ELF-1 (cell line): Measurements from ENCODE around the gene DEPDC5.
A peak's percentile ranks its signal among the peaks of the same experiment; 100 is the strongest.

Source experiments
- DNase-seq: peaks from one replicate; pipeline ENCODE4 v3.0.0-alpha.2; 2016; ENCODE audit warnings: low read depth, low spot score

DEPDC5 gene

DNA sequence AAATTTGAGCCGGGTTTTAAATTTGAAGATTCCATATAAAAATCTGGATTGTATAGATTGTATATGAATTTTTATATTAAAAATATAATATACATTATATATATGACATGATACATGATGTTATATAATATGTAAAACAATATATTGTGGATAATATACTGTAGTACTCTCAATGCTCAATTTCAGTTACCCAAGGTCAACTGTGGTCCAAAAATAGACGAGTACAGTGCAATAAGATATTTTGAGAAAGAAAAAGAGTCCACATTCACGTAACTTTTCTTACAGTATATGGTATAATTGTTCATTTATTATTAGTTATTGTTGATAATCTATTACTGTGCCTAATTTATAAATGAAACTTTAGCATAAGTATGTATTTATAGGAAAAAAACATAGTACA lies 96.3 kb downstream of the DEPDC5 start:
- no peak for DNase-seq

DNA sequence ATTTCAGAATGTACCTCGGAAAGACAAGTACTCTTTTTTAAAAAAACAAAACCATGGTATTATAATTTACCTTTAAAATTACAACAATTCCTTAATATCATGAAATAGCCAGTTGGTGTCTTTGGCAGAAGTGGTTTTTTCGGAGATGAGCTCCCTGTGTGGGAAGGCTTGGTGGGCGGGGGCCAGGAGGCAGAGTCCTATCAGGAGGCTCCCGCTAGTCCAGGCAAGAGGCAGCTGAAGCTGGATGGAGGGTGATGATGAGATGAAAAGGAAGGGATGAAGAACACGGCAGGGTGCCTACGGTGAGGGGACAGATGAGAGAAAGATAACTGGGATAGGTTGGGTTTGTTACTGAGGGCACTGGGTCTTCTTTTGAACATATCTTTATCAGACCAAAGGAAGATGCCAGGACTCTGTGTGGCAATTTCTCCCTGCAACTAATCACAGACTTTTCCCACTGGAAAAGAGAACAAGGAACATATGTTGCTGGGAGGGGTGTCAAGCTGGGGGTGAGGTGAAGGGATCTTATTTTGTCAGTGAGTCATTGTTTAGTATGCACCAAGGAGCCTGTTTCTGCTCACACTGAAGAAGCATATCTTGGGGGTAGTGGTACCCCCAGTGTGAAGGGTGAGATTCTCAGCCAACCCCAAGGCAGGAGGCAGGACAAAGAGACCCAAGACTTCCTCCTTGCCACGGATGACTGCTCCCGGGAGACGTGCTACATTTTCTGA lies 99.0 kb downstream of the DEPDC5 start:
- no peak for DNase-seq

DNA sequence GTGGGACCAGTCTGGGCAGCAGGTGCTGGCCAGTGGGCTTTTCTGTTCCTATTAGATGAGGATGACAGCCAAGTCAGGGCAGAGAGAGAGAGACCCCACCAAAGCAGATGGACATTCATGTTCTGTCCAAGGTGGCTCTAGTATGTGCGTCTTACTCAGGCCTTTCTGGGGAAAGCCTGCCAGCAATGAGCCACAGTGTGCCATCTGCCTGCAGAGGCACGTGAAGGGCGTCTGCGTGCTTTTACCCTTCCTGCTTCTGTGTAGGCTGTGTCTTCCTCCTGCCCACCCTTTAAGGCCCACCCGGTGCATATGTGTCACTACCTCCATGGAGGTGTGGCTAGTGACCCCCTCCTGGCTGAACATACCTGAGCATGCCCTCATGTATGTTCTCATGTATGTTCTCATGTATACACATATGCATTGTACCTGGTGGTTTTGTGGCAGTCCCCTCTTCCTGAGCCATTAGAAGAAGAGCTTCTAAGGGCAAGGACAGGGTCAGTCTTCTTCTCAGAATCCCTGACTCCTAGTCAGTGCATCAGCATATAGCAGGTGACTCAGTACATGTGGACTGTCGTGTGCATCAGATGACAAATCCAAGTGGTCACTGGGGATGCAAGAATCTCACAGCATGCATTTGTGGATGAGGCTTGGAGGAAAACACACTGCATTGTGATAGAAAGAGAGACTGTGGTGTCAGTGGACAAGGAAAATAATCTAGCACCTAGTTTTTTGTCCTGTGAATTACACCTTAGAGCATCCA lies 100.1 kb downstream of the DEPDC5 start:
- no peak for DNase-seq

GRCh38 chr22:31857247-31857646 lies 103.4 kb downstream of the DEPDC5 start:
- peak; percentile 93 for DNase-seq

DNA sequence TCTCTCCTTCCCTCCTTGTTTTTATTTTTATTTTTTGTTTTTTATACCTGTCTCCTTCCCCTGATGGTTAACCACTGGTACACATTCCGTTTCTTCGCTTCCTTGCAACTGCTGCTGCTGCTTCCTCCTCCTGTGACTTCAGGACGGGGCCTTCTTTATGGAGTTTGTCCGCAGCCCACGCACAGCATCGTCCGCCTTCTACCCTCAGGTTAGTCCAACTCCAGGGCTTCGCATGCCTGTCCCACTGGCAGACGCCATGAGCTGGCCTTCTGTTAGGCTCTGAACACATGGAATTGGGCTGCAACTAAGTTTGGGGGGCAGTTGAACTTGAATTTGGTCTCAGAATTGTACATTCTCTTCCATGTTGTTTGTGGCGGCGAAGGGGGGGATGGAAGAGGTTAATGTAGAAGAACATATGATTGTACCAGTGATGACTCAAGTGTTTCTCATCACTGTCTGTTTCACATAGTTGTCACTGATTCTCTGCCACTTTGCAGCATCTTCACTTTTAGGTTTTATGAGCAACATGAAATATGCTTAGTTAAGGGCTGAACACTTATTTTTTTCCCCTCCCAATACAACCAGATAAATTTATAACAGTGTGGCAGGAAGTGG lies 107.5 kb downstream of the DEPDC5 start:
- DNase-seq: no peak

GRCh38 chr22:31866918-31867317 lies 113.1 kb downstream of the DEPDC5 start:
- no peak for DNase-seq

GRCh38 chr22:31867386-31868153 lies 113.8 kb downstream of the DEPDC5 start:
- DNase-seq: no peak

DNA sequence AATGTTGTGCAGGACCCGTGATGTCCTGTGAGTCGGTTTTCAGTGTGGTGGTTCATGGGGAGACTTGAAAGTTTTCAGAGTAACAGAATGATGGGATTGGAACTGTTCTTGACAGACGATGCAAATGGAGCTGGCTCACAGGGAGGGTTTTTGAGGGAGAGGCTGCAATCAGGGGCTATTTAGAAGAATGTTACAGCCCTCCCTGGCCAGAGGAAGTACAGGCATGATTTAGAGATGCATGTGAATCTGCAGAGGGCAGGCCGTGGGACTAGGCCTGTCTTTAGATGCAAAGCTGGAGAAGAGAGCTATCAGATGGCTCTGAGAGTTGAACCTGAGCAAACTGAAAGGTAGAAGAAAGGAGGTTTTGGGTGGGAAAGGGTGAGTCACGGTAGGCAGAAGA lies 115.9 kb downstream of the DEPDC5 start:
- no peak for DNase-seq

DNA sequence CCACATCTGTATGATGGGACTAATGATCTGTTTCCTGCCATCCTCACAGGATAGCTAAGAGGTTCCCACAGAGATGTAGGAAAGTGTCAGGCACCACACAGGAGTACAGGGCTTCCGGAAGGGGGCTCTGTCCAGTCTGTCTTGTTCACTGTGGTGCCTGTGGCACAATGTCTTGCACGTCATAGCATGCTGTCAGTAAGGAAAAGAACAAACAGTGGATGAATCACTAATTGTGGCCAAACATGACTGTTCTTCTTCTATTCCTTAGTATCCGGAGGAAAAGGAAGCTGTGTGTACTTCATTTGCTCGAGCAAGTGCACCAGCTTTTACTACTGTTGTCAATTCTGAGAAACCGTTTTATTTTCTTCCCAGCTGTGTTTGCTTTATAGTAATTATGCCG lies 117.1 kb downstream of the DEPDC5 start:
- DNase-seq: no peak

DNA sequence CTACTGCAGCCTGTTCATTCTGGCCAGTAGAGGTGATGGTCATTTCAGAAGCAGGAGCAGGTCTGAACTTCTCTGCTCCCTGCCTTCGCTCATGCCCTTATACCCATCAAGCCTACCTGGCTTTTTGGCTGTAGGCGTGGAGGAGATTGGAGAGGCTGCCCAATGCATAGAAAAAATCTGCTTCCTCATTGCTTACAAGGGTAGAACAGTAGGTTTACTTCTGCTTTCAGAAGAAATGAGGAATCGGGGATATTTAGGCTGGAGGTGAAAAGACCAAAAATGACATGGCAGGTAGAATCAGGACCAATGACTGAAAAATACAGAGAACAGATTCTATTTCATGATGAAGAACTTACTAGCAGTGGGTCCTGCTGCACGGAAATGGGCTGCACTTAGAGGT lies 117.7 kb downstream of the DEPDC5 start:
- no peak for DNase-seq

DNA sequence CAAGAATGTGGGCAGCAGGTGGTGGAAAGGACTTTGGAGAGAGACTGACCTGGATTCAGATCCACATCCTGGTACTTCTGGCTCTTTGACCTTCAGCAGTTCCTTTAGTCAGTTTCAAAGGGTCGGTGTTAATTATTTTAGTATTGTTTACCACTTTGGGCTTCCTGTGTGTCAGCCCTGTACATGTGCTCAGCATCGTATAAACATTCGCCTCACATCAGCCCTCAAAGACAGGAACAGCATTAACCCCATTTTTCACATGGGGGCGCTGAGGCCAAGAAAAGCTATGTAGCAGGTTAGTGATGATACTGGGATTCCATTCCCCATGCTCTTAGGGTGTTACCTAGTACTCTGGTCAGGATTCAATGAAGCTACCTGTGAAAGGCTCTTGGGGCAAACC lies 118.4 kb downstream of the DEPDC5 start:
- DNase-seq: peak; percentile 14

DNA sequence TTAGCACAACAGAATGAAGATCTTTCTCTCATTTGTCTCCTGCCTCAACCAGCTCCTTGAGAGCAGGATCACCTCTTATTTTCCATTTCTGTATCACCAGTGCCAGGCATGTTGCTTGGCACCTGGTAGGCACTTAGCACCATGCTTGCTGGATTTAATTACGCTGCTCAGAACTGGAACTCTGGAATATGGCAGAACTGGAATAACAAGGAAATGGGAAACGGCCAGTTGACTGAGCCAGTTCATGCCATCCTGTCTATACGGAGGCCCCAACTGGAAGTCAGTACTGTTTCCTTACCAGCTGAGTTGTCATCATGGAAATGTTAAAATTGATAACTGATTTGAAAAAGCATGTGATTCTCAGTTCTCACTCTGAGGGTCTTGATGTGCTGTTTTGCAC lies 121.0 kb downstream of the DEPDC5 start:
- DNase-seq: no peak

GRCh38 chr22:31876156-31876920 lies 122.5 kb downstream of the DEPDC5 start:
- no peak for DNase-seq

GRCh38 chr22:31879585-31879984 lies 125.8 kb downstream of the DEPDC5 start:
- no peak for DNase-seq

DNA sequence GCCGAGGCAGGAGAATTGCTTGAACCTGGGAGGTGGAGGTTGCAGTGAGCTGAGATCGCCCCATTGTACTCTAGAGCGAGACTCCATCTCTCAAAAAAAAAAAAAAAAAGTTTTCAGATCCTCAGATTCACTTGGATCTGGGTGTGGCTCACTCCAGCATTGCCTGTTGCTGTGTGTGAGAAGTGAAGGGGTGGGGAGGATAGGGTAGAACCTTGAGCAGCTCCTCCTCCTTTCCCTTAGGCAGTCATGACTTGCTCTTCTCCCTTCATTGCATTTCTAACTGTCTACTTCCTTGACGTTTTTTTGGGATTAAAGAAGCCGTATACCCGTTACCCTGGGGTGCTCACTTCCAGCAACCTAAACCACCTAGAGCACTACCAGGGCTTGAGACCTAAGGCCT lies 127.4 kb downstream of the DEPDC5 start:
- DNase-seq: no peak

DNA sequence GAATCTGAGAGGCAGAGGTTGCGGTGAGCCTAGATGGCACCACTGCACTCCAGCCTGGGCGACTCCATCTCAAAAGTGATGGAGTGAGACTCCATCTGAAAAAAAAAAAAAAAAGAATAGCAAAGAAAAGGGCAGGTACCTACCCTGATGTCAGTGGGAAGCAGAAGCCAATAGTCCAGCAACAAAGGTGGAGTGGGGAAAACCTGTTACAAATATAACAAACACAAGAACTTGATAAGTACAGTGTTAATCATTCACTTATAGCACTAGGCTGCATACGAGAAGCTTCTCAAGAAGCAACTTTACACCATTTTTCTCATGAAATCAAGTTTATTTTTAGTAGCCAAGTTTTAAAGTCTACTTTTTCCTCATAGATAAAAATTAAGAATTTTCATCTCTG lies 128.0 kb downstream of the DEPDC5 start:
- no peak for DNase-seq

- DNase-seq: no peak
These were observed 129.2 kb downstream of the DEPDC5 start for GRCh38 chr22:31882971-31883370.

GRCh38 chr22:31883989-31884388 lies 130.2 kb downstream of the DEPDC5 start:
- no peak for DNase-seq

- DNase-seq: no peak
These were observed 137.7 kb downstream of the DEPDC5 start for GRCh38 chr22:31891366-31892079.

GRCh38 chr22:31892080-31892433 lies 138.2 kb downstream of the DEPDC5 start:
- DNase-seq: no peak

DNA sequence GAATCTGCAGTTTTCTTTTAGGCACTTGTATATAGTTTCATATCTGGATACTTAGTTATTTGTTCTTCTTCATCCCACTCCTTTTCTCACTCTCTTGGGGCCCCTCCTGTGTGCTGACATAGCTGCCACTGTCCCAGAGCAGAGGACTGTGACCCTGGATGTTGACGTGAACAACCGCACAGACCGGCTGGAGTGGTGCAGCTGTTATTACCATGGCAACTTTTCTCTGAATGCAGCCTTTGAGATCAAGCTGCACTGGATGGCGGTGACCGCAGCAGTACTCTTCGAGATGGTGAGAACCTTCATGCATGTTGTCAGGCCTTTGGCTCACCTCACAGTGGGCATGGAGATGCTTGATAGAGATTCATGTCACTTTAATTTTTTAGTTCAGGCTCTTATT lies 139.6 kb downstream of the DEPDC5 start:
- DNase-seq: no peak
